GM12878 (cell line): ENCODE measurements around the gene PDSS2. TPM values are rescaled to one million over a fixed set of nuclear protein-coding genes. Genes with fewer than 3 reads are reported as not detected.

ENCODE experiments used
- ATAC-seq: fragments of 200-7000 bp; cut with Tn5 transposase; 3 replicates; pipeline ENCODE4 v1.9.1; 2020; ENCODE audit warnings: mild to moderate bottlenecking, moderate library complexity
- BruUV-seq: library from RNA; stranded (reverse); fragments of 400-500 nt; replicated peaks from 2 replicates; lab custom pipeline; 2021; lab: Mats Ljungman, UMichigan
- CTCF ChIA-PET: fragments of 300-600 bp; sonication (Branson Sonifier 250); formaldehyde crosslinking; extraction: SDS; loops from one replicate; lab custom pipeline; 2021; ENCODE audit warnings: inconsistent platforms; lab: Yijun Ruan, JAX
- POLR2A ChIA-PET: fragments of 350-600 bp; formaldehyde crosslinking; extraction: SDS; loops from one replicate; lab custom pipeline; 2021; ENCODE audit warnings: inconsistent platforms; lab: Charles Lee
- RAD21 ChIA-PET: fragments of 300-600 bp; sonication (Branson Sonifier 250); formaldehyde crosslinking; loops from one replicate; lab custom pipeline; 2023; ENCODE audit warnings: antibody characterized with exemption; ENCODE audit not compliant: unreplicated experiment; lab: Charles Lee
- SMC1A ChIA-PET: fragments of 300-600 bp; sonication (Branson Sonifier 250); formaldehyde crosslinking; loops from one replicate; lab custom pipeline; 2023; ENCODE audit not compliant: unreplicated experiment, uncharacterized antibody; lab: Charles Lee
- DNase-seq: peaks from one replicate; pipeline ENCODE4 v3.0.0-alpha.2; 2011; ENCODE audit warnings: low read depth, low spot score
- FAIRE-seq: peaks from 3 replicates; lab custom pipeline; 2011; peaks lifted over from hg19 to GRCh38; lab: Jason Lieb, UNC
- H2AFZ ChIP-seq: 2 replicates; pipeline ENCODE4 v1.6.0; 2011; ENCODE audit warnings: low read depth, low read length, control low read depth; ENCODE audit not compliant: control insufficient read depth
- H3K27ac ChIP-seq: 2 replicates; pipeline ENCODE4 v1.5.1; 2011; ENCODE audit warnings: control low read depth; ENCODE audit not compliant: control insufficient read depth, insufficient read depth
- H3K27me3 ChIP-seq, 2 experiments: replicated peaks in 1 of 2; 2 replicates each; pipeline versions ENCODE4 v1.6.0 to v1.6.1; 2011; ENCODE audit warnings: low read length in 1 of 2; ENCODE audit not compliant: control insufficient read depth in 2 of 2, insufficient read depth in 2 of 2
- H3K36me3 ChIP-seq, 2 experiments: 2 replicates each; pipeline ENCODE4 v1.5.1; 2011; ENCODE audit warnings: low read length in 1 of 2; ENCODE audit not compliant: control insufficient read depth in 2 of 2, insufficient read depth in 2 of 2
- H3K4me1 ChIP-seq: 2 replicates; pipeline ENCODE4 v1.6.1; 2011; ENCODE audit warnings: mild to moderate bottlenecking, low read length, moderate library complexity, mixed read lengths; ENCODE audit not compliant: control insufficient read depth, insufficient read depth
- H3K4me2 ChIP-seq: 2 replicates; pipeline ENCODE4 v1.6.0; 2011; ENCODE audit warnings: control low read depth; ENCODE audit not compliant: control insufficient read depth, insufficient read depth
- H3K4me3 ChIP-seq: fragments of 200-600 bp; sonication (generic); 2 replicates; pipeline ENCODE4 v1.5.1; 2016
- H3K79me2 ChIP-seq: 2 replicates; pipeline ENCODE4 v1.6.0; 2011; ENCODE audit warnings: low read length; ENCODE audit not compliant: control insufficient read depth, insufficient read depth
- H3K9ac ChIP-seq: 2 replicates; pipeline ENCODE4 v1.8.0; 2011; ENCODE audit warnings: low read length, control low read depth, mixed read lengths; ENCODE audit not compliant: control insufficient read depth, insufficient read depth
- H3K9me3 ChIP-seq: replicated peaks from 3 replicates; pipeline ENCODE4 v1.5.1; 2011; ENCODE audit warnings: mild to moderate bottlenecking, low read length; ENCODE audit not compliant: control insufficient read depth, insufficient read depth
- H4K20me1 ChIP-seq: 2 replicates; pipeline ENCODE4 v1.6.0; 2011; ENCODE audit not compliant: control insufficient read depth, insufficient read depth
- CTCF ChIP-seq, 3 experiments: IDR thresholded peaks in 2 of 3; conservative IDR thresholded peaks in 1 of 3; 2 replicates each; pipeline ENCODE4 v1.5.1; 2011; ENCODE audit warnings: low read depth in 3 of 3, low read length in 3 of 3, mild to moderate bottlenecking in 3 of 3, control low read depth in 2 of 3, moderate library complexity in 2 of 3, inconsistent platforms in 1 of 3, mixed read lengths in 1 of 3; ENCODE audit not compliant: control insufficient read depth in 2 of 3, insufficient read depth in 1 of 3; ENCODE audit errors: extremely low read depth in 1 of 3
- HDGF ChIP-seq: fragments of 450-650 bp; IDR thresholded peaks from 2 replicates; pipeline ENCODE4 v1.6.1; 2016; ENCODE audit warnings: antibody characterized with exemption
- IRF5 ChIP-seq: fragments of 450-650 bp; IDR thresholded peaks from 2 replicates; pipeline ENCODE4 v1.6.1; 2017; ENCODE audit warnings: borderline replicate concordance
- NFIC ChIP-seq: IDR thresholded peaks from 2 replicates; pipeline ENCODE4 v1.6.1; 2012; ENCODE audit warnings: low read depth, mild to moderate bottlenecking, inconsistent platforms, low read length, moderate library complexity
- NR2C2 ChIP-seq: IDR thresholded peaks from 2 replicates; pipeline ENCODE4 v1.6.1; 2011; ENCODE audit warnings: borderline replicate concordance, low read depth; ENCODE audit not compliant: control insufficient read depth, insufficient read length
- SMAD1 ChIP-seq: fragments of 450-650 bp; IDR thresholded peaks from 2 replicates; pipeline ENCODE4 v1.6.1; 2018; ENCODE audit warnings: mild to moderate bottlenecking, low read depth; ENCODE audit not compliant: partially characterized antibody
- ZNF24 ChIP-seq: fragments of 450-650 bp; IDR thresholded peaks from 2 replicates; pipeline ENCODE4 v1.6.1; 2017; ENCODE audit warnings: antibody characterized with exemption, mild to moderate bottlenecking
- ZNF592 ChIP-seq: fragments of 450-650 bp; IDR thresholded peaks from 2 replicates; pipeline ENCODE4 v1.6.1; 2017; ENCODE audit warnings: mild to moderate bottlenecking, moderate library complexity
- WGBS: methylation state at CpG from one replicate; pipeline ENCODE4 v1.1.6; 2016; ENCODE audit warnings: low lambda C conversion rate; ENCODE audit not compliant: insufficient replicate concordance, insufficient coverage; ENCODE audit errors: missing lambda C conversion rate; 5-methylcytosine and 5-hydroxymethylcytosine counted together
- in situ Hi-C: fragments of 300-500 bp; cut with MboI; formaldehyde crosslinking; loops from 9 replicates; pipeline ENCODE4 v1.14.3; 2018; ENCODE audit warnings: mixed read lengths
- intact Hi-C: fragments of 100-400 bp; cut with micrococcal nuclease; formaldehyde crosslinking; loops from one replicate; pipeline ENCODE4 v1.14.2; 2022; ENCODE audit not compliant: unreplicated experiment
- polyA plus RNA-seq, 11 experiments: library from polyadenylated mRNA; depleted of rRNA in 4 of 11; unstranded in 6 of 11; stranded (reverse) in 5 of 11; fragments of >200 nt; fragmentation: Nextera tagmentation in 4 of 11; fragmentation: Illumina TruSeq in 1 of 11; extraction: Ambion mirVana in 4 of 11; extraction: Trizol in 1 of 11; gene quantifications; 1 replicate in 1 of 11; 2 replicates in 10 of 11; pipeline versions ENCODE4 v1.2.1 to v1.2.3, GENCODE V29; 2011 to 2016; ENCODE audit warnings: inconsistent platforms in 2 of 11, missing spikeins in 2 of 11, low read depth in 1 of 11
- total RNA-seq, 4 experiments: library from RNA; depleted of rRNA in 3 of 4; stranded (reverse); fragments of >200 nt in 3 of 4; fragmentation: Illumina TruSeq in 1 of 4; extraction: Trizol in 1 of 4; gene quantifications; 2 replicates each; pipeline versions ENCODE4 v1.2.1 to v1.2.3, GENCODE V29; 2013 to 2021
- TF ChIP-seq, protein P1 (sequence below): fragments of 150-350 bp; IDR thresholded peaks from 2 replicates; pipeline ENCODE4 v1.6.1; 2014; ENCODE audit warnings: mild to moderate bottlenecking, low read depth, low read length
- TF ChIP-seq, protein P2 (sequence below): fragments of 450-650 bp; formaldehyde crosslinking; IDR thresholded peaks from 2 replicates; pipeline ENCODE4 v1.5.0; 2022; ENCODE audit warnings: mild to moderate bottlenecking, missing genetic modification characterization

The PDSS2 gene
- total and polyA plus RNA-seq, 10 of the 15 experiments (the other 5 are each of a cell fraction or from before 2014, with no cell fraction given): 7.7 to 15.5 (median 9.6) TPM

GRCh38 chr6:107328081-107328480, 131.3 kb downstream of the PDSS2 start:
- H3K79me2 ChIP-seq: no peaks in the 10 kb centered on the region
- DNase-seq (no peak), ATAC-seq (no peak), FAIRE-seq (no peak)
- H2AFZ ChIP-seq: no peak overlapping the region
- H3K36me3 ChIP-seq: 0 out of 4 replicates have a peak, but pooled peaks cover 0 to 2% of the 10 kb centered on the region in 2 experiments
- no peaks in the 10 kb centered on the region for H4K20me1 ChIP-seq
- RAD21 ChIA-PET: no interaction called here
- no peaks in the 10 kb centered on the region for H3K27me3 ChIP-seq
- no TSS peak for BruUV-seq
- no peak overlapping the region for H3K9ac ChIP-seq
- no peak overlapping the region for H3K4me2 ChIP-seq
- no peak overlapping the region for H3K4me3 ChIP-seq
- CTCF ChIA-PET: interaction anchor here (7.2 kb wide), 1 partner anchor 10 kb away, joined by 68 read pairs; no protein-coding TSS in a partner anchor
- SMC1A ChIA-PET: interaction anchor here (0.6 to 2.0 kb wide), 4 partner anchors 10 to 461 kb away, joined by 3 to 7 read pairs (median 4); no protein-coding TSS in a partner anchor
- in situ Hi-C loops (no loop called here), intact Hi-C loops (no loop called here)
- no peaks in the 10 kb centered on the region for H3K9me3 ChIP-seq
- 96% methylated on average over 3 of the region's 3 CpGs for WGBS
- H3K27ac ChIP-seq: no peak overlapping the region
- peaks cover 7% of the 10 kb centered on the region; the same call in 1 of the 2 replicates for H3K4me1 ChIP-seq
- POLR2A ChIA-PET: no interaction called here
- TF ChIP-seq ZNF592 (no peak), NFIC (no peak), ZNF24 (no peak), IRF5 (no peak), HDGF (no peak), NR2C2 (no peak), CTCF (IDR thresholded peaks at IDR 0.05 in 2 of 3, conservative IDR thresholded peaks at IDR 0.05 in 1 of 3; ENCODE audit: control insufficient read depth in 2 of 3, extremely low read depth in 1 of 3, insufficient read depth in 1 of 3, low read depth in 3 of 3, low read length in 3 of 3) (no peak), SMAD1 (no peak)
- TF ChIP-seq, protein P1, sequence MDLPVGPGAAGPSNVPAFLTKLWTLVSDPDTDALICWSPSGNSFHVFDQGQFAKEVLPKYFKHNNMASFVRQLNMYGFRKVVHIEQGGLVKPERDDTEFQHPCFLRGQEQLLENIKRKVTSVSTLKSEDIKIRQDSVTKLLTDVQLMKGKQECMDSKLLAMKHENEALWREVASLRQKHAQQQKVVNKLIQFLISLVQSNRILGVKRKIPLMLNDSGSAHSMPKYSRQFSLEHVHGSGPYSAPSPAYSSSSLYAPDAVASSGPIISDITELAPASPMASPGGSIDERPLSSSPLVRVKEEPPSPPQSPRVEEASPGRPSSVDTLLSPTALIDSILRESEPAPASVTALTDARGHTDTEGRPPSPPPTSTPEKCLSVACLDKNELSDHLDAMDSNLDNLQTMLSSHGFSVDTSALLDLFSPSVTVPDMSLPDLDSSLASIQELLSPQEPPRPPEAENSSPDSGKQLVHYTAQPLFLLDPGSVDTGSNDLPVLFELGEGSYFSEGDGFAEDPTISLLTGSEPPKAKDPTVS: no peak
- TF ChIP-seq, protein P2, sequence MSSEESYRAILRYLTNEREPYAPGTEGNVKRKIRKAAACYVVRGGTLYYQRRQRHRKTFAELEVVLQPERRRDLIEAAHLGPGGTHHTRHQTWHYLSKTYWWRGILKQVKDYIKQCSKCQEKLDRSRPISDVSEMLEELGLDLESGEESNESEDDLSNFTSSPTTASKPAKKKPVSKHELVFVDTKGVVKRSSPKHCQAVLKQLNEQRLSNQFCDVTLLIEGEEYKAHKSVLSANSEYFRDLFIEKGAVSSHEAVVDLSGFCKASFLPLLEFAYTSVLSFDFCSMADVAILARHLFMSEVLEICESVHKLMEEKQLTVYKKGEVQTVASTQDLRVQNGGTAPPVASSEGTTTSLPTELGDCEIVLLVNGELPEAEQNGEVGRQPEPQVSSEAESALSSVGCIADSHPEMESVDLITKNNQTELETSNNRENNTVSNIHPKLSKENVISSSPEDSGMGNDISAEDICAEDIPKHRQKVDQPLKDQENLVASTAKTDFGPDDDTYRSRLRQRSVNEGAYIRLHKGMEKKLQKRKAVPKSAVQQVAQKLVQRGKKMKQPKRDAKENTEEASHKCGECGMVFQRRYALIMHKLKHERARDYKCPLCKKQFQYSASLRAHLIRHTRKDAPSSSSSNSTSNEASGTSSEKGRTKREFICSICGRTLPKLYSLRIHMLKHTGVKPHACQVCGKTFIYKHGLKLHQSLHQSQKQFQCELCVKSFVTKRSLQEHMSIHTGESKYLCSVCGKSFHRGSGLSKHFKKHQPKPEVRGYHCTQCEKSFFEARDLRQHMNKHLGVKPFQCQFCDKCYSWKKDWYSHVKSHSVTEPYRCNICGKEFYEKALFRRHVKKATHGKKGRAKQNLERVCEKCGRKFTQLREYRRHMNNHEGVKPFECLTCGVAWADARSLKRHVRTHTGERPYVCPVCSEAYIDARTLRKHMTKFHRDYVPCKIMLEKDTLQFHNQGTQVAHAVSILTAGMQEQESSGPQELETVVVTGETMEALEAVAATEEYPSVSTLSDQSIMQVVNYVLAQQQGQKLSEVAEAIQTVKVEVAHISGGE (CRISPR knock-in tag): no peak
